COLO668 (cell line): ENCODE data around the gene CACNA1C.
"Not testable (repeated sequence)": the region's sequence is repeated elsewhere in the genome, so short reads cannot be mapped to it uniquely, and the experiment has no call there.

ENCODE experiments used
- DNase-seq: peaks from one replicate; lab custom pipeline; 2025; ENCODE audit not compliant: unreplicated experiment; lab: John Stamatoyannopoulos, UW

The CACNA1C gene

GRCh38 chr12:2691345-2692071, 638.7 kb downstream of the CACNA1C start:
- peak; percentile 48 for DNase-seq

- no peak for DNase-seq
These were observed 639.3 kb downstream of the CACNA1C start for GRCh38 chr12:2692080-2692479.

DNA sequence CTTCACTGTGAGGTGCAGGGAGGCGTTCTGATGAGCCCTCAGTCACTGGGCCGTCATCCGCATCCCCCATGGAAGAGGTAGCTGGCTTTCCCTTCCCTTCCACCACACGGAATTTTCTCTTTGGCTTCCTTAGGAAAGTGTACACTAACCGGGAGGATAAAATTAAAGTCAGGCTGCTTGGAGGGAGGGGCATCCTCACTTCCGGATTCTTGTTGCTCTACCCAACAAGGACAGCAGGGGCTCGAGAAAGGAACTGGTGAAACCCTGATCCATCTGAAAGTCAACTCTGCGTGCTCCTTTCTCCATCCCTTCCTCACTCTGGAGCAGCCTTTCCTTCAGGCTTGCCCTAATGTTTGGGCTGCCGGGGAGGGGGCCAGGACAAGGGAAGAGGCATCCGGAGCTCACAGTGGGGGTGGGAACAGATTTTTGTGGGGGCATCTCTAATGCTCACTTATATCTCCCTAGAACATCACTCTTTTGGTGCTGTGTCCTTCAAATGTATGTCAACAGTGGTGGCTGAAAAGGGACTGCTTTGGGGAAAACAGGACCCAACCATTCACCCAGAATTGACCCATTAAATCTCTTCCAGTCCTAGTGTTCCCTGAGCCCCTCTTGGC, 640.6 kb downstream of the CACNA1C start:
- DNase-seq = no peak

DNA sequence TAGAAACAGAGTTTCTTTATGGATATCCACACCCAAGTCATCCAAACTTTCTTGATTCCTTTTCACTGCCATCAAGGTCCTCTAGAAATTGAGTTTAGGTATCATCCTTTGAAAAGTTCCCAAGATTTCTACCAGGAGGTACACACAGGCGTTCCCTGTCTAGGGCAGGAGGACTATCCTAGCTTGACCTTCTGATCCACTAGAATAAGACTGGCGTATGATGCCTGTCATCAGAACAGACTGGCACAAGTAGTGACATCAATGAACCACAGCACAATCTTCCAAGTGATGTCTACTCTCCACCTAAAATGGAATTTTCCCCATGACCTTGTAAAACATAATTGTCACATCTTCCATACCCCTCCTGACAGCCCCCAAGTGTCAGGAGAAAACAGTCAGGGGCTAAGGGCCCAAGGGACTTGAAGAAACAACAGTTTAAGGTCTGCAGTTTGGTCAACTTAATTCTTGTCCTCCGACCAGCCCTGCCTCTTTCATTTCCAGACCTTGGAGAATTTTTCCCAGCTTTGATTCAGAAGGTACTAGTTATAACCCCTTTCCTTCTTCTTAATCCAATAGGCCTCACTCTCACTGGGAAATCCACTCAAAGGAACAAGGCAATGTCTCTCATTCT, 641.3 kb downstream of the CACNA1C start:
- DNase-seq = no peak

- DNase-seq = no peak
These were observed 643.3 kb downstream of the CACNA1C start for GRCh38 chr12:2696136-2696535.

DNA sequence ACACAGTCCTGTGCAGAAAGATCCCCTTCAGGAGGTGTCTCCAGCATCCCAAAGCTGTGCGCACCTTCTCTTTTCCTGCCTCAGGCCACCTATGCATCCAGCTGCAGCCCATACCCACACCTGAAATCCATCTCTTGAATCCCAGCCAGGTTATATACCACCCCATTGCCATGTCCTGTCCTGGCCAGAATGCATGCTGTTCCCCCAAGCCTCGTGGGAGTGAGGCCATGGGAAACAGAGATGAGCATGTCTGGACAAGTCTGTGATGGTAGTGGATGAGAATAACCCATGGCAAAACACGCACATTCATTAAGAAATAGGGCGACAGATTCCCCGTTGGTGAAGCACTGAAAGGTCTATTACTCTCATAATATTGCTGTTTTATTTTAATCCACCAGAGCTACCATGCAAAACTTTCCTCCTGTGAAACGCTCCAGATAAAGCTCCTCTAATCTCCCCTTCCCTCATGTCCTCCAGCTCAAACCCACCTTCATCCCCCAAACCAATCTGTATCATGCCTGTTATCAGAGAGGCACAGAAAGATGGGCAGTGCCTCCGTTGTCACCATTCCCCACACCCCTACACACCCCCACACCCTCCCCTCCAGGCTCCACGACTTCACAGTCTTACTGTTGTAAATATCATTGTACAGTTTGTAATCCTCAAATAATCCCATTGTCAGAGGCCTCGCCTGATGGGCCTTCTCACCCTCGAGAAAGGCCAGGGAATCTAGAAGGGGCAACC, 644.4 kb downstream of the CACNA1C start:
- DNase-seq = no peak

GRCh38 chr12:2698566-2698965, 645.8 kb downstream of the CACNA1C start:
- DNase-seq = no peak

DNA sequence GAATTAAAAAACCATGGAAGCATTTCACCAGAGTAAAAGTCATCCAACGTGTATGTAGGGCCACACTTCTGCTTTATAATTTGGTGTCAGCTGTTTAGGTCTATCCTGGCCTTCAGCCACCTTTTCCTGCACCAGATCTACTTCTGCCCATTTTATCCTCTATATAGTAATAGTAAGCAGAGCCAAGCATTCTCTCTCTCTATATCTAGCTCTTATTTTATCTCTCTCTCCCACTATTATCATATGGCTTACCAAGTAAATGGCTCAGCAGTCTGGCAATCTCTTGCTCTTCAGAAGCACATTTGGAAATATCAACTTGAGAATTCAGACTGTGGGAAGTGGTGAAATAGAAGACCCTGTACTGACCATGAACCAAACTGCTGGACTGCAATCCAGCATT, 657.9 kb downstream of the CACNA1C start:
- DNase-seq = no peak

GRCh38 chr12:2719392-2719791, 666.6 kb downstream of the CACNA1C start:
- DNase-seq = no peak

DNA sequence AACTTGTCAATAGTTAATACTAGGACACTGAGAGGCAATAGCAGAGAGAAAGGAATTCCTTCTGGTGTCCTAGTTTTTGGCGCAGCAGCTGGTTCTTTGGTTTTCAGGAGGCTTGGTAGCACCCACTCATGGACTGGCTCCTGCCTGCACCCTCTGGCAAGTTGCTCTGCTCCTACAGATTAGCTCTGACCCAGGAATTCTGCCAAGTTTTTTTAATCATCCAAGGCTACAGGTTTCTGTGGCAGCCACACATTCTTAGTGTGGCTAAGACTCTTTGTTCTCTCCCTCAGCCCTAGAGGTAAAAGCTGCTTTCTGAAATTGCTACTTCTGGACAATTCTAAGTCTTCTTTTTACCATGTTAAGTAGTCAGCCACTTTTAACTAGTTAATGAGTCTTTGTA, 670.0 kb downstream of the CACNA1C start:
- no peak for DNase-seq

- DNase-seq = no peak
These were observed 679.5 kb downstream of the CACNA1C start for GRCh38 chr12:2732290-2732689.

DNA sequence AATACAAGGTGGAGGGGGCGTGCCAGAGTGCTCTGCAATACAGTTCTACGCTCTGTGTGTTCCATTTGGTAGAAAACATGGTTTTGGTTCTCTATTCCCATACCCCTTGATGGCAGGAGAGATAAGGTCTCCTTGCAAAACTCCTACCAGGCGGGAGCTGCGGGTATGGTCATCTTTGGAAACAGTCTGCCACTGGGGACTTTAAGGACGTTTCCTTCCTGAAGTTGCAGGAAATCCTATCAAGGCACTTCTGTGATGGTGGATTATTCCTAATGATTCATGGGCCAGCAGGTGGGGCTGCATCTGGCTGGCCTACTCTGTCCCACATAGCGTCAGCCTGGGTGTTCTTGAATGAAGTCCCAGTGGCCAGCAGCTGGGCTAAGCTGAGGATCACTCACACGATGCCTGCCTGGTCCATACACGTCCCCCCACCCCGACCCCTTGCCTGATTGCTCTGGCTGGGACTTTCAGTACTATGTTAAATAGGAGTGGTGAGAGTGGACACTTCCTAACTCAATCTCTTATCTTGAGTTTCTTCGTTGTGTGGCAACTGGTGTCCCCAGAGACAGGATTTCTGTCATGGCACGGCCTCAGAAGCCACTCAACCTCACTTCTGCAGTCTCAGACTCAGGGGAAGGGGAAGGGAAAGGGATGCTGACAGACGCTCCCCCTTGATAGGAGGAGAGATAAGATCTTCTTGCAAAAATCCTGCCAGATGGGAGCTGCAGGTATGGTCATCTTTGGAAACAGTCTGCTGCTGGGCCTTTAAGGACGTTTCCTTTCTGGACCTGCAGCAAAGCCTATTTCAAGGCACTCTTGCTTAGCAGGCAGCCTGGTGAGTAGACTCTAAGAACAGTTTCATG, 680.9 kb downstream of the CACNA1C start:
- DNase-seq = no peak

- no peak for DNase-seq
These were observed 682.6 kb downstream of the CACNA1C start for GRCh38 chr12:2735432-2735831.

DNA sequence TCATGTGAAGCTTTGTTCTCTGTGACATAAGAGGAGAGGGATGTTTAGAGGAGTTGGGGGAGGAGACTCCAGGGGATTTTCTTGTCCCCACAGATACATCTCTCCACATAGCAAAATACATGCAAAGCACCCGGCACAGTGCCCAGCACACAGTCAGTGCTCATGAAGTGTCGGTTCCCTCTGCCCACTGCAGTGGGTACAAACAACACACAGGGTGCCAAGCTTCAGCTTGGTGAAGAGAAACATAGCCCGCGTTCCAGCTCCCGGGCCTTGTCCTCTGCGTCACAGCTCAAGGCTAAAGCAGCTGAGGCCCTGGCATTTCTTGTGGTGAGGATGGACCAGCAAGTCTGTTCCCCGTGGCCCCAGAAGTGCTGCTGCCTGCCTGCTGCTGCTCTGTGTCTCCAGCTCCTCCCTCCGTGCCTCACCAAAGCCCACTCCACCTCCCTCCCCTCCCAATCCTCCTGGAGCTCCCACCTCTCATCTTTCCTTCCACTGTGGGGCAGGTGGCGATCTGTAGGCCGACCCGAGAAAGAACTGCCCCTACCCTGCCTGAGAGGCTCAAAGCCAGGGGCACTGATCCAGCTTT, 685.0 kb downstream of the CACNA1C start:
- no peak for DNase-seq

DNA sequence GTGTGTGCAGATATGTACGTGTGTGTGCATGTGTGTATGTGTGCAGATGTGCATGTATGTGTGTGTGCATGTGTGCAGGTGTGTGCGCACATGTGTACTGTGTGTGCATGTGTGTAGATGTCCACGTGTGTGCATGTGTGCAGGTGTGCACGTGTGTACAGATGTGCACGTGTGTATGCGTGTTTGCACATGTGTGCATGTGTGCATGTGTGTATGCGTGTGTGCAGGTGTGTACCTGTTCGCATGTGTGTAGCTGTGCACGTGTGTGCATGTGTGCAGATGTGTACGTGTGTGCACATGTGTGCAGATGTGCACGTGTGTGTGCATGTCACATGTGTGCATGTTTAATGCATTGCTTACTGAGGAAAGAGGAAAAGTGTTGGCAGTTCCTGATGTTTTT, 686.3 kb downstream of the CACNA1C start:
- DNase-seq = no peak

GRCh38 chr12:2739832-2740641, 687.2 kb downstream of the CACNA1C start:
- DNase-seq = no peak

DNA sequence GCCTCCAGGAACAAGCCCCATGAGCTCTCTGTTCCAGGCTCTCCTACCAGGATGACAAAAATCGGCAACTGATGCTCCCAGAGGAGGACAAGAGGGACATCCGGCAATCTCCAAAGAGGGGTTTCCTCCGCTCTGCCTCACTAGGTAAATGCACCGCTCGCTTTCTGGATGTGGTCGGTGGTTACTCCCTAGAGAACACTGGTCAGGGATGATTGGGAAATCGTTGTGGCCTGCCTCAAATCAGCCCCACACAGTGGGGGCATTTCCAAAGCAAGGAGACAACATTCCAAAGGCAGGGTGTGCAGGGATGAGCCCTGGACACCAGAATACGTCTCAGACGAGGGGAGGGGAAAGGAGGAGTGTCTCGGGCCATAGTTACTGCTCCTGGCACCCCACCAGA, 689.2 kb downstream of the CACNA1C start:
- not testable (repeated sequence) for DNase-seq

DNA sequence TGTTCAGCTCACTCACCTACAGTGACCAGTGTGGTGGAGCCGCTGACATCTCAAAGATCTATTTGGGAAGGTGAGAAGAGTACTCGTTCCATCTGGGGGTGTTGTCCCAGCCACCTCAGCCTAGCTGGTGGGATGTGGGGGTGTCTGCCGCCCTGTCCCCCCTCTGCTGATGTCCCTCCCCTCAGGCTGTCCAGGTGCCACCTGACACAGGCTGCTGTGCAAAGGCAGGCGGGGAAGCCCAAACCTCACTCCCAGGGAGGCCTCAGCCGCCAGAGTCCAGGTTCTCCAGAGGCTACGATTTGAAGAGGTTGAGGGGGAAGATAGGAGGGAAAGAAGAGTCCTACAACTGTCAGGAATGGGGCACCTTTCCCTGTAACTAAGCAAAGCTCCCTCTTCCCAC, 690.7 kb downstream of the CACNA1C start:
- no peak for DNase-seq

GRCh38 chr12:2745655-2746054, 692.9 kb downstream of the CACNA1C start:
- DNase-seq = no peak
